ENCODE data around the gene ZNF438.

ZNF438 gene

DNA sequence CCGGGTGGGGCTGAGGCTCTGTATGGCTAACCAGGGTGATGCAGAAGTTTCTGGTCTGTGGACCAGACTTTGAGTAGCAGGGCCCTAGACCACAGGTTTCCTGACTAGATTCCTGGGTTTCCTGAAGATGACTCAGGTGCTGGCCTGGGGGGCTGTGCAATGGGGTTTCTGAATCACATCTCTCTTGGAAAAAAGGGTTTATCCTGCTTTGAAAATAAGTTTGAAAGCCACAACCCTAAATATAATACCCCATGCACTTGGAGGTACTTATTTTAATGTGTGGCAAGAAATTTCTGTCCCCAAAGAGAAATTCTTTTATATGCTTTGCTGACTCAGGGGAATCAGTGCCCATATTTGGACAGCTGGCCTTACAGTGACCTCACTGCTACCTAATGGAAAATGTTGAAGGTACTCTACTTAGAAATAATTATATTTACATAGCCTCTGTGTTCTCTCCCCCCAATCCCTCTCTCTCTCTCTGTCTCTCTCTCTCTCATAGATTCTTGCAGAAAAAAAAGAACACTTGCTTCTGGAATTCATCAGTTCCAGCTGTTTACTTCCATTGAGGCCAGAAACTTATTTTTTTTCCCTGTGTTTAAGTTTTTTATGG is 217.7 kb downstream of the ZNF438 start:
- TF ChIP-seq, protein P1, sequence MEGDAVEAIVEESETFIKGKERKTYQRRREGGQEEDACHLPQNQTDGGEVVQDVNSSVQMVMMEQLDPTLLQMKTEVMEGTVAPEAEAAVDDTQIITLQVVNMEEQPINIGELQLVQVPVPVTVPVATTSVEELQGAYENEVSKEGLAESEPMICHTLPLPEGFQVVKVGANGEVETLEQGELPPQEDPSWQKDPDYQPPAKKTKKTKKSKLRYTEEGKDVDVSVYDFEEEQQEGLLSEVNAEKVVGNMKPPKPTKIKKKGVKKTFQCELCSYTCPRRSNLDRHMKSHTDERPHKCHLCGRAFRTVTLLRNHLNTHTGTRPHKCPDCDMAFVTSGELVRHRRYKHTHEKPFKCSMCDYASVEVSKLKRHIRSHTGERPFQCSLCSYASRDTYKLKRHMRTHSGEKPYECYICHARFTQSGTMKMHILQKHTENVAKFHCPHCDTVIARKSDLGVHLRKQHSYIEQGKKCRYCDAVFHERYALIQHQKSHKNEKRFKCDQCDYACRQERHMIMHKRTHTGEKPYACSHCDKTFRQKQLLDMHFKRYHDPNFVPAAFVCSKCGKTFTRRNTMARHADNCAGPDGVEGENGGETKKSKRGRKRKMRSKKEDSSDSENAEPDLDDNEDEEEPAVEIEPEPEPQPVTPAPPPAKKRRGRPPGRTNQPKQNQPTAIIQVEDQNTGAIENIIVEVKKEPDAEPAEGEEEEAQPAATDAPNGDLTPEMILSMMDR (IDR thresholded peaks at IDR 0.05; ENCODE audit: extremely low read depth, insufficient read depth, missing control alignments): no peak
- DNase-seq (ENCODE audit: low spot score): no peak
- in situ Hi-C loops (cut with MboI; ENCODE audit: low pct_unique_long_range_greater_than_20kb, low sequenced_read_pairs, unreplicated experiment): no loop called here

DNA sequence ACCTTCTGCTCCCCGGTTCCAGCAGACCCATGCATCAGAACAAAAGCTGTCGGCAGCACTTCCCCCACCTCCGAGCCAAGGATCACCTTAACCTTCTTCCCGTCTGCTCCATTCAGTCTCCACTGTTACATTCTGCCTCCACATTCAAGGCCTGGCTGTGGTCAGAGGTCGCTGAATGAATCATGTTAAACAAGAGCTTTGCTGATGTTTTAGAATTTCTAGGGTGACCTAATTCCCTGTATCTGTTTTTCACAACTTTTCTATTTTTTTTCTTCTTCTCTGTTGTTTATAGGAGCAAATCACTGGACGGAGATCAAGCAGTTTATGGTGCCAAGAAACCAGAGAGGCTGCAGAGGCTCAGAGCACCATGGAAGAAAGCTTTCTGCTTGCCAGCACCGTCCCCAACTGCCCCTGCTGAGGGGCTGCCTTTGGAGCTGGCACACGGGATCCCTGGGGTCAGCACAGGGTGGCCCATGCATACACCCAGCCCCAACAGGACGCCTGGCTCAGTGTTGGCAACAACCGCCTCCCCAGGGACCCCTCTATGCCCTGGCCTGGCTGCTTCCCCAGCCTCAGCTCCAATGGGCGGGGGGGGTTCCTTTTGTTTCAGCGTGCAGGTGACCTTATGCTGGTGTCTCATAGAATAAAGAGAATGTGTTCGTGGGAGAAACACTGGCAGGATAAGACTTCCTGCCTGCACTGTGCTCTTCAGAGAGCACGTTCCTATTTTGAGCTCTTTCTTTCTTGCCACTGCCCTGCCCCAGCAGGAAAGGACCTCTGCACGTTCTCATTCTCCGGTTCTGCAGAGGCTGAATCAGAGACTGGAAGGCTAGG is 219.4 kb downstream of the ZNF438 start:
- no peak for DNase-seq (ENCODE audit: low spot score)
- TF ChIP-seq, protein P1 (IDR thresholded peaks at IDR 0.05; ENCODE audit: extremely low read depth, insufficient read depth, missing control alignments): no peak
- in situ Hi-C loops (cut with MboI; ENCODE audit: low pct_unique_long_range_greater_than_20kb, low sequenced_read_pairs, unreplicated experiment): no loop called here

DNA sequence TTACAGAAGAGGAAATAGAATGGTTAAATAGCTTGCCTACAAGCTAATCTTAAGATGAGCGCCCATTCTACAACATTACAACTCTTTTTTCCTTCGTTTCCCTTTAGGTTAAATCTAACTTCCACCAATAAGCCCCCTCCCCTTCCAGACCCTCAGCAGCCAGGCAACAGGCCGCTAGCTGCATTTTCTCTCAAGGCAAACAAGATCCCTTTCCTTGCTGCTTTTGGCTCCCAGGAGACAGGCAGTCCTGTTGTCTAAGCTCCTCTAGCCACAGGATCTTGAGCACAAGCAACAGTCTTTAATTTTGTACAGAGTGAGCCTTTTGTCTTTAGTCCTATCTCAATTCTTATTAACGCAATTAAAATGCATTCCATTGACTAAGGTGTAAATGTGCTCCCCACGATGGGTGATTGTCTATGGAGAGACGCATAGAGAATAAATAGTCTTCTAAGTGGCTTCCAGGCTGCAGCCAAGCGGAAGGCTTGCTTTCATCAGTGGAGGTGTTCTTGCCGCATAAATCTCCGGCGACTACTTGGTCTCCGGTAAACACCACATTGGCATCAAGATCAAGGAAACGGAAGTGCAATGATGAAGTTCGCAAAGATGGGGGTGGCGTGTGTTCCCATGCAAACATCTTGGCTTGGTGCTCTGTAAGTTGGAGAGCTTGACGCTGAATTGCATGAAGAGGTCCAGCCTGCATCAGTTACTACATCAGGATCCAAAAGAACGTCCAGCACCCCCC is 220.2 kb downstream of the ZNF438 start:
- in situ Hi-C loops (cut with MboI; ENCODE audit: low pct_unique_long_range_greater_than_20kb, low sequenced_read_pairs, unreplicated experiment): no loop called here
- DNase-seq (ENCODE audit: low spot score): no peak
- TF ChIP-seq, protein P1 (IDR thresholded peaks at IDR 0.05; ENCODE audit: extremely low read depth, insufficient read depth, missing control alignments): no peak

DNA sequence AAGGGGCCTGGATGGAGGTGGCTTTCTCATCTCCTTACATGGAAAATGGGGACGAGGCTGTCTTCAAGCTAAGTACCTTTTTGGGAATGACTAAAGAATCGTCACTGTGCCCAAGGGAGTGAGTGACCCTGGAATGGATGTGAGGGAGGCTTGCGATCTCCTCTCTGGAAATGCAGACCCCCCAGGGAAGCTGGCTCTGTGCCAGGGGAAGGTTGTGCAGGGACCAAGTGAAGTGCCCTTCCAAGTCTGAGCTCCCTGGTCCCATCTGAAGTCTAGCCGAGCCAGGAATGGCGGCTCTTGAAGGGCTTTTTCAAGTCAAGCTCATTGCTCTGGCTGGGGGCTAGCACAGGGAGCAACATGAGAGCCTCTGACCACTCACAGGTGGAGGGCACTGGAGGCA is 221.2 kb downstream of the ZNF438 start:
- no peak for DNase-seq (ENCODE audit: low spot score)
- TF ChIP-seq, protein P1 (IDR thresholded peaks at IDR 0.05; ENCODE audit: extremely low read depth, insufficient read depth, missing control alignments): no peak
- in situ Hi-C loops (cut with MboI; ENCODE audit: low pct_unique_long_range_greater_than_20kb, low sequenced_read_pairs, unreplicated experiment): no loop called here

DNA sequence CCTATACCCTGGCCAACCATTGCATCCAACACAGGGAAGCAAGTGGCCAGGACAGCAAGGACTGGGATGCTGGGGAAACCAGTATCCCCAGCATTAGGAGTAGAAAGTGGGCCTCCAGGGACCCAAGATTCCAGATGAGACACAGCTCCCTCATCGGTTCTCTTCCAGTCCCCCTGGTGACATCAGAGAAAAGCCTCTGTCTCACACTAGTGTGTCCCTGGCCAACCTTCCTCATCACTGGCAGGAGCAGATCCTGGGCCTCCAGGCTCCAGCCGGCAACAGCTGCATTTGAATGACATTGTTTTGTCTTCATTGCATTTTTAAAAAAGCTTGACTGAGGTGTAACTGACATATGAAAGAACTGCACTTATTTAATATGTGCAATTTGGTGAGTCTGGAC is 224.8 kb downstream of the ZNF438 start:
- in situ Hi-C loops (cut with MboI; ENCODE audit: low pct_unique_long_range_greater_than_20kb, low sequenced_read_pairs, unreplicated experiment): no loop called here
- TF ChIP-seq, protein P1 (IDR thresholded peaks at IDR 0.05; ENCODE audit: extremely low read depth, insufficient read depth, missing control alignments): no peak
- DNase-seq (ENCODE audit: low spot score): no peak

DNA sequence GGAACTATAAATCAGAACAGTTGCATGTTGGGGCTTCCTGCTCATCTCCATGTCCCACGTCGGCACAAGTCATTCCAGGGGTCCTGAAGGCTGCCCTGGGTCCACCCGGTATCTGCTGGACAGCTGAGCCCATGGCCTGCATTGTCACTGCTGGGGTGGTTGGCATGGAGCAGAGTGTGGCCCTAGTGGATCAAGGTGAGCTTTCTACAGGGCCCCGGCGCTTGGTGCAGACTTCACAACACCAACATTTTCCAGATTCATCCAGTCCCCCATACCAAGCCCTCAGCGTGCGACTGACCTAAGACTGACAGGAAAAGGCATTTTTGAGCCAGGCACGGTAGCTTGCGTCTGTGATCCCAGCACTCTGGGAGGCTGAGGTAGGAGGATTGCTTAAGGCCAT is 226.6 kb downstream of the ZNF438 start:
- TF ChIP-seq, protein P1 (IDR thresholded peaks at IDR 0.05; ENCODE audit: extremely low read depth, insufficient read depth, missing control alignments): no peak
- in situ Hi-C loops (cut with MboI; ENCODE audit: low pct_unique_long_range_greater_than_20kb, low sequenced_read_pairs, unreplicated experiment): no loop called here
- DNase-seq (ENCODE audit: low spot score): no peak
